Gastroesophageal sphincter (tissue), 4 donors: ENCODE measurements around the gene SHC2. TPM values are rescaled to one million over a fixed set of nuclear protein-coding genes. Genes with fewer than 3 reads are reported as not detected.

Experiments used
- ATAC-seq: fragments of 150-250 bp; one replicate; pipeline ENCODE4 v1.9.1; 2016; ENCODE audit warnings: mild to moderate bottlenecking, moderate library complexity
- H3K27ac ChIP-seq, 4 donors: fragments of 200-600 bp; sonication (generic) in 3 of 4; 1 replicate in 3 of 4; 2 replicates in 1 of 4; pipeline ENCODE4 v1.5.1; 2016 to 2019
- H3K27me3 ChIP-seq: fragments of 200-600 bp; sonication (generic); one replicate; pipeline ENCODE4 v1.5.1; 2019
- H3K36me3 ChIP-seq, 2 donors: fragments of 200-600 bp; sonication (generic); one replicate each; pipeline ENCODE4 v1.5.1; 2019; ENCODE audit warnings: control low read depth in 1 of 2
- H3K4me1 ChIP-seq, 3 donors: fragments of 200-600 bp; sonication (generic); 1 replicate in 2 of 3; 2 replicates in 1 of 3; pipeline ENCODE4 v1.5.1; 2016 to 2019; ENCODE audit warnings: control low read depth in 2 of 3
- H3K4me3 ChIP-seq, 2 donors: fragments of 200-600 bp; sonication (generic); one replicate each; pipeline ENCODE4 v1.5.1; 2019; ENCODE audit warnings: mild to moderate bottlenecking in 1 of 2, moderate library complexity in 1 of 2
- H3K9me3 ChIP-seq, 3 donors: fragments of 200-600 bp; sonication (generic); one replicate each; pipeline ENCODE4 v1.5.1; 2017 to 2019; ENCODE audit warnings: control low read depth in 2 of 3
- EP300 ChIP-seq: sonication (generic); formaldehyde crosslinking; IDR thresholded peaks from one replicate; pipeline ENCODE4 v1.6.1; 2017; ENCODE audit warnings: antibody characterized with exemption, mild to moderate bottlenecking
- POLR2A ChIP-seq, 2 donors: fragments of 450-650 bp; IDR thresholded peaks; one replicate each; pipeline ENCODE4 v1.6.1; 2017; ENCODE audit warnings: antibody characterized with exemption in 2 of 2, mild to moderate bottlenecking in 2 of 2, moderate library complexity in 1 of 2
- POLR2AphosphoS5 ChIP-seq: sonication (generic); formaldehyde crosslinking; IDR thresholded peaks from one replicate; pipeline ENCODE4 v1.6.1; 2017; ENCODE audit warnings: antibody characterized with exemption
- WGBS, 2 donors: methylation state at CpG; one replicate each; pipeline ENCODE4 v1.1.5; 2018; ENCODE audit warnings: low coverage in 1 of 2; 5-methylcytosine and 5-hydroxymethylcytosine counted together
- total RNA-seq, 4 donors: library from RNA; depleted of rRNA; stranded (reverse); fragments of >200 nt; gene quantifications; one replicate each; pipeline ENCODE4 v1.1.0, GENCODE V29; 2016
- TF ChIP-seq, protein P1 (sequence below), 4 experiments: fragments of 200-600 bp in 2 of 4; fragments of 450-650 bp in 2 of 4; sonication (generic) in 1 of 4; IDR thresholded peaks; one replicate each; pipeline ENCODE4 v1.5.1; 2017 to 2019; ENCODE audit warnings: antibody characterized with exemption in 4 of 4, mild to moderate bottlenecking in 2 of 4, moderate library complexity in 2 of 4

The SHC2 gene
- total RNA-seq, 4 donors from 2014 or later: 14.7 to 24.6 (median 20.4) TPM

DNA sequence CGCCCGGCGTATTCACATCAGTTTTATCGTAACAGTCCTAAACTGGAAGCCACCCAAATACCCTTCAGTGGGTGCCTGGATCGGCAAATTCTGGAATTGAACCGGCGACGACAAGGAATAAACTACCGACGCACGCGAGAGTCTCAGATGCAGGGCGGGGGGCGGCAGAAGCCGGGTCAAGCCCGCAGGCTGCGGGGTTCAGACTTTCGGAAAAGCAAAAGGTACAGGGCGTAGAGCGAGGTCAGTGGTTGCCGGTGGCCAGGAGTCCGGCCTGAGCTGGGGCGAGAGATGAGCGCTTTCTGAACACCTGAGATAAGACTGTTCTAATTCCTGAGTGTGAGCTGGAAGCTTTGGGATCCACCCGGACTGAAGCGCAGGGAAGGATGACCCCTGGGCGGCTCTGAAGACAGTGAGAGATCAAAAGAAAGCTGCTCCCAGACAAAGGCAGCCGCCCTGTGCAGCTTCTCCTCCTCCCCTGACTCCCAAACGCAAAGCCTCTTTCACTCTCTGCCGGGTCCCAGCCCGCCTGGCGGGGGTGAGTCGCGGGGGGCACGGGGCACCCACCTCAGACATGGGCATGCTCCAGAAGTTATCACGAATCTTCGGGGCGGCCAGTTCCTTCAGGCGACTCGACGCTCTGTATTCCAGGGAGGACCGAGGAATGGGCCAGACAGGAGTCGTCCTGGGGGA is 90.0 kb downstream of the SHC2 start:
- Histone ChIP-seq H3K4me1 (peaks cover 0 to 15% (median 0%) of the 10 kb centered on the region in 3 donors), H3K27me3 (peaks cover 92% of the 10 kb centered on the region), H3K36me3 (no peaks in the 10 kb centered on the region), H3K27ac (no peak overlapping the region), H3K9me3 (no peaks in the 10 kb centered on the region), H3K4me3 (no peak overlapping the region)
- WGBS, 2 donors: 57 to 93% methylated on average over 5 to 14 of the region's 43 CpGs
- TF ChIP-seq EP300: no peak
- TF ChIP-seq, protein P1, sequence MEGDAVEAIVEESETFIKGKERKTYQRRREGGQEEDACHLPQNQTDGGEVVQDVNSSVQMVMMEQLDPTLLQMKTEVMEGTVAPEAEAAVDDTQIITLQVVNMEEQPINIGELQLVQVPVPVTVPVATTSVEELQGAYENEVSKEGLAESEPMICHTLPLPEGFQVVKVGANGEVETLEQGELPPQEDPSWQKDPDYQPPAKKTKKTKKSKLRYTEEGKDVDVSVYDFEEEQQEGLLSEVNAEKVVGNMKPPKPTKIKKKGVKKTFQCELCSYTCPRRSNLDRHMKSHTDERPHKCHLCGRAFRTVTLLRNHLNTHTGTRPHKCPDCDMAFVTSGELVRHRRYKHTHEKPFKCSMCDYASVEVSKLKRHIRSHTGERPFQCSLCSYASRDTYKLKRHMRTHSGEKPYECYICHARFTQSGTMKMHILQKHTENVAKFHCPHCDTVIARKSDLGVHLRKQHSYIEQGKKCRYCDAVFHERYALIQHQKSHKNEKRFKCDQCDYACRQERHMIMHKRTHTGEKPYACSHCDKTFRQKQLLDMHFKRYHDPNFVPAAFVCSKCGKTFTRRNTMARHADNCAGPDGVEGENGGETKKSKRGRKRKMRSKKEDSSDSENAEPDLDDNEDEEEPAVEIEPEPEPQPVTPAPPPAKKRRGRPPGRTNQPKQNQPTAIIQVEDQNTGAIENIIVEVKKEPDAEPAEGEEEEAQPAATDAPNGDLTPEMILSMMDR (IDR thresholded peaks at IDR 0.05): no peak
- TF ChIP-seq POLR2AphosphoS5: no peak
- TF ChIP-seq POLR2A (IDR thresholded peaks at IDR 0.05): no peak
- ATAC-seq: no peak

DNA sequence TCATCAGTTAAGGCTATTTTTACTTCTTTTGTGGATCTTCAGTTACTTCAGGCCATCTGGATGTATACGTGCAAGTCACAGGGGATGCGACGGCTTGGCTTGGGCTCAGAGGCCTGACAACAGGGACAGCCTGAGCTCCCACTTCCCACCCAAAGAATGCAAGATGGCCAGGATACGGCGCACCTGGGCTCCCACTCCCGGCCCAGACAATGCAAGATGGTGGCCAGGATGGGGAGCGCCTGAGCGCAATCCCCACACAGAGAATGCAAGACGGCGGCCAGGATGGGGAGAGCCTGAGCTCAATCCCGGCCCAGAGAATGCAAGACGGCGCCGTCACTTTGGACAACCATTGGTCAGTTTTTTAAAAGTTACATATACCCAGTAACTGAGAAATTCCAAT is 91.0 kb downstream of the SHC2 start:
- H3K4me3 ChIP-seq: no peak overlapping the region
- H3K27me3 ChIP-seq: peaks cover 92% of the 10 kb centered on the region
- TF ChIP-seq, protein P1 (IDR thresholded peaks at IDR 0.05): no peak
- TF ChIP-seq POLR2AphosphoS5 (no peak), POLR2A (IDR thresholded peaks at IDR 0.05) (no peak), EP300 (no peak)
- WGBS, 2 donors: 95 to 99% methylated on average over 5 to 9 of the region's 14 CpGs
- H3K9me3 ChIP-seq: no peaks in the 10 kb centered on the region
- H3K36me3 ChIP-seq: no peaks in the 10 kb centered on the region
- no peak for ATAC-seq
- H3K27ac ChIP-seq: no peak overlapping the region
- H3K4me1 ChIP-seq: peaks cover 0 to 15% (median 0%) of the 10 kb centered on the region in 3 donors

DNA sequence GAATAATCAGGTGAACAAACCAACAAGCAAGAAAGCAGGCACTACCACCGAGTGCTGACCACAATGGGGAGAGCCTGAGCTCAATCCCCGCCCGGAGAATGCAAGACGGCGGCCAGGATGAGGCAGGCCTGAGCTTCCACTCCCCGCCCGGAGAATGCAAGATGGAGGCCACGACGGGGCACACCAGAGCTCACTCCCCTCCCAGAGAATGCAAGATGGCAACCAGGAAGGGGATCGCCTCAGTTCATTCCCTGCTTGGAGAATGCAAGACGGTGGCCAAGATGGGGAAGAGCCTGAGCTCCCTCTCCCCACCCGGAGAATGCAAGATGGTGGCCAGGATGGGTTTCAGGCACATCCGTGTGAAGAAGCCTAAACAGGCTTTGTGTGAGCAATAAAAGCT is 91.6 kb downstream of the SHC2 start:
- peaks cover 92% of the 10 kb centered on the region for H3K27me3 ChIP-seq
- no peak for ATAC-seq

DNA sequence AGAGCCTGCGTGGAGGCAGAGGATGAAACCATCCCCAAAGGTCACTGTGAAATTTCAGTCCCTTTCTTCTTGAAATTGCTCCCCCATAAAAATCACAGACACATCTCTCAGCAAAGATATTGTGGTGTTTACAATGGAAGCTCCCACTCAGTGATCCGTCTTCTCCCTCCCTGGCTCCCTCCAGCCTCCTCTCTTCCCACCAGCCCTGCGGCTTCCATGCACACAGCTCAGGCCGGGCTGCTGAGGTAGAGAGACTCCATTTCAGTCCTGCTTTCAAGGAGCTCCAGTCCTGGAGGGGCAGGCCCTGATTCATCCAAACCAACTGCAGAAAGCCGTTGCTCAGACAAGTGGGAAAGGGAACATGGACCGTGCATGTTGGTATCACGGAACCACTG is 92.2 kb downstream of the SHC2 start:
- no peak for ATAC-seq
- no peak for TF ChIP-seq POLR2A (IDR thresholded peaks at IDR 0.05)
- no peak for TF ChIP-seq EP300
- TF ChIP-seq, protein P1 (IDR thresholded peaks at IDR 0.05): no peak
- no peak for TF ChIP-seq POLR2AphosphoS5
- WGBS, 2 donors: 64 to 71% methylated on average over 6 of the region's 7 CpGs
- Histone ChIP-seq H3K4me3 (no peak overlapping the region), H3K4me1 (peaks cover 0 to 15% (median 0%) of the 10 kb centered on the region in 3 donors), H3K27me3 (peaks cover 86% of the 10 kb centered on the region), H3K27ac (no peak overlapping the region), H3K36me3 (no peaks in the 10 kb centered on the region), H3K9me3 (no peaks in the 10 kb centered on the region)

More for the DNA sequence above, 91.6 kb downstream of the SHC2 start:
- TF ChIP-seq EP300: no peak
- no peak for TF ChIP-seq POLR2AphosphoS5
- TF ChIP-seq, protein P1 (IDR thresholded peaks at IDR 0.05): no peak
- no peak for TF ChIP-seq POLR2A (IDR thresholded peaks at IDR 0.05)
- 92% methylated on average over 5 of the region's 13 CpGs; no CpG with 5 or more reads in 1 of the 2 donors for WGBS, 2 donors
- Histone ChIP-seq H3K9me3 (no peaks in the 10 kb centered on the region), H3K36me3 (no peaks in the 10 kb centered on the region), H3K4me1 (peaks cover 0 to 15% (median 0%) of the 10 kb centered on the region in 3 donors), H3K4me3 (no peak overlapping the region), H3K27ac (no peak overlapping the region)
